ENCODE results near the gene CST3.
"Not testable (repeated sequence)": the region's sequence is repeated elsewhere in the genome, so short reads cannot be mapped to it uniquely, and the experiment has no call there.

CST3 gene

DNA sequence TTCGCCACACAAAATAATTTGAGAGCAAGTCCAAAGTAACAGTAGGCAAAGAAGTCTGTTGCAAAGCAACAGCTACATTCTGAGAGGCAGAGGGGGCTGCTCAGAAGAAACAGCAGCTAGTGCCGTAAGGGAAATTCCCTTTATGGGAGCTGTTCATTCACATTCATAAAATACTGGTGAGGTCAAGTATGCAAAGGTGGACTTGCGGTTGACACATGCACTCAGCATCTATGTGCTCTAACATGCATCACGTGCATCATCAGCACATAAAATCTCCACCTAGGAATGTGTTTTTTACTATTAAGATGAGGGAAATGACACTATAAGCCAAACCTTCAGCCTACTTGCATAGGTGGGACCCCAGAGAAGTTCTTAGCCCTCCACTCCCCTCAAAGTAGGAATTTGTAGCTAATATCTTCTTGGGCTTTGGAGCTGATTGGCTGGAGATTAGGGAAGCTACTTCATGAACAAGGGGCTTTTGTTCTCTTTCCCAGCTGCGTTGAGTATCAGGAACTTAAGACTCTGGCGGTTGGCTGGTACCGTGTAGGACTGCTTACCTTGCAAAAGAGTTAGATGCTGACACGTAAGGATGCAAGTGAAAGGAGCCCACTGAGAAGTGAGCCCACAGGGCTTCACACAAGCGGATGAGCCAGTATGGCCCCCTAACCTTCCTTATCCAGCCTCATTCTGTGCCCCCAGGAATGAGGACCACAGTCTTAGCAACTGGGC, 12.4 kb downstream of the CST3 start:
- no peak for DNase-seq

DNA sequence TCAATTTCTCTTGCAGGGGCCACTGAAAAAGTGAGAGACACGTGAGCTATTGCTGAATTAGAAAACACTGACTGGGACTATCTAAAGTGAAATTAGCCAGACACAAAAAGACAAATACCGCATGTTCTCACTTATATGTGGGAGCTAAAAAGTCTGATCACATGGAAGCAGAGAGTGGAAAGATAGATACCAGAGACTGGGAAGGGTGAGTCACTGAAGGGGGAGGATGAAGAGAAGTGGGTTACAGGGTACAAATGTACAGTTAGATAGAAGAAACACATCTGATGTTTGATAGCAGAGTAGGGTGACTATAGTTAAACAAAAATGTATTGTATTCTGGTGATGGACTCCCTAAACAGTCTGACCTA, 13.4 kb downstream of the CST3 start:
- no peak for DNase-seq

DNA sequence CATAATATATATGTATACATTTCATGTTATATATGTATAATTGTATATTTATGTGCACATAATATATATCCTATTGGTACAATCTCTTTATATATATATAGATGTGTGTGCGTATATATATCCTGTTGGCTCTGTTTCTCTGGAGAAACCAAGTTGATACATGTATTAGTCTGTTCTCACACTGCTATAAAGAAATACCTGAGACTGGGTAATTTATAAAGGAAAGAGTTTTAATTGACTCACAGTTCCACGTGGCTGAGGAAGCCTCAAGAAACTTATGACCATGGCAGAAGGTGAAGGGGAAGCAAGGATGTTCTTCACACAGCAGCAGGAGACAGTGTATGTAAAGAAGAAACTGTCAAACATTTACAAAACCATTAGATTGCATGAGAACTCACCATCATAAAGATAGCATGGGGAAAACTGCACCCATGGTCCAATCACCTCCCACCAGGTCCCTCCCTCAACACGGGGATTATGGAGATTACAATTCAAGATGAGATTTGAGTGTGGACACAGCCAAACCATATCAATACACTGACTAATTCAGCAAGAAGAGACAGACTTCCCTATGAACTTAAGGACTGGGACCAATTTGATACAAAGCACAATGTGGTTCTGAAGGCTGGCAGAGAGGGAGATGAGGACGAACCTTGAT, 14.0 kb downstream of the CST3 start:
- DNase-seq = no peak

DNA sequence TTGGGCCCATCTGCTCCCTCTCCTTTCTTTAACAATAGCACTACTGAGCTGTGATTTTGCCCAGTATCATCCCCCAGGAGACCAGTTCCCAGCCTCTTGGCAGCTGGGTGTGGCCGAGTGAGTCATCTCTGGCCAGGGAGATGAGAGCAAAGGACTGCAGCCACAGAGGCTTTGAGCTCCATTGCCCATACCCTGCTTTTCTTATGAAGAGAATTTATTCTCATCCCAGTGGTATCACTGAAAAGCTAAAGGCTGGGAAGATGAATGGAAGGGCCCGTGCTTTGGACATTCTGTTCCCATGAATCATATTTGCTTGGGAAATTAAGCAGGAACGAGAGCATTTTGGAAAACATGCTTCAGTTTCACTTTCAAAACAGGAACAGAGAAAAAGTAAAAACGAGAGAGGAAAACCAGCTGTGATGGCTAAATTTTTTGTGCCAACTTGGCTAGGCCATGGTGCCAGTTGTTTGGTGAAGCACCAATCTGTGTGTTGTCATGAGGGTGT, 14.9 kb downstream of the CST3 start:
- no peak for DNase-seq

DNA sequence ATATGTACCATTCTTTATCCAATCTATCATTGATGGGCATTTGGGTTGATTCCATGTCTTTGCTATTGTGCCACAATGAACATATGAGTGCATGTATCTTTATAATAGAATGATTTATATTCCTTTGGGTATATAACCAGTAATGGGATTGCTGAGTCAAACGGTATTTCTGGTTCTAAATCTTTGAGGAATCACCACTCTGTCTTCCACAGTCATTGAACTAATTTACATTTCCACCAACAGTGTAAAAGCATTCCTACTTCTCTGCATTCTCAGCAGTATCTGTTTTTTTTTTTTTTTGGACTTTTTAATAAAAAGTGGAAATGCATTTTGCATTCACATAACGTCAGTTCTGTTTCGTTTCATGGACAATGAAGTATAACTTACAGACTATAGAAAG, 15.4 kb downstream of the CST3 start:
- DNase-seq = not testable (repeated sequence)

DNA sequence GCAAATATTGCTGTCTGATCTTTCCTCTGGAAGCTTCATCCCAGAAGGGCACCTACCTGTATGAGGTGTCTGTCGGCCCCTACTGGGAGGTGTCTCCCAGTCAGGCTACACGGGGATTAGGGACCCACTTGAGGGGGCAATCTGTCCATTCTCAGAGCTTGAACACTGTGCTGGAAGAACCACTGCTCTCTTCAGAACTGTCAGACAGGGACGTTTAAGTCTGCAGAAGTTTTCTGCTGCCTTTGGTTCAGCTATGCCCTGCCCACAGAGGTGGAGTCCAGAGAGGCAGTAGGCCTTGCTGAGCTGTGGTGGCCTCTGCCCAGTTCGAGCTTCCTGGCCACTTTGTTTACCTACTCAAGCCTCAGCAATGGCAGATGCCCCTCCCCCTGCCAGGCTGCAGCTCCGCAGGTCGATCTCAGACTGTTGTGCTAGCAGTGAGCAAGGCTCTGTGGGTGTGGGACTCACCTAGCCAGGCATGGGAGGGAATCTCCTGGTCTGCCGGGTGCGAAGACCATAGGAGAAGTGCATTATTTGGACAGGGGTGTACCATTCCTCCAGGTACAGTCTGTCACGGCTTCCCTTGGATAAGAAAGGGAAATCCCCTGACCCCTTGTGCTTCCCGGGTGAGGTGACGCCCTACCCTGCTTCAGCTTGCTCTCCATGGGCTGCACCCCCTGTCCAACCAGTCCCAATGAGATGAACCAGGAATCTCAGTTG, 16.9 kb downstream of the CST3 start:
- not testable (repeated sequence) for DNase-seq

DNA sequence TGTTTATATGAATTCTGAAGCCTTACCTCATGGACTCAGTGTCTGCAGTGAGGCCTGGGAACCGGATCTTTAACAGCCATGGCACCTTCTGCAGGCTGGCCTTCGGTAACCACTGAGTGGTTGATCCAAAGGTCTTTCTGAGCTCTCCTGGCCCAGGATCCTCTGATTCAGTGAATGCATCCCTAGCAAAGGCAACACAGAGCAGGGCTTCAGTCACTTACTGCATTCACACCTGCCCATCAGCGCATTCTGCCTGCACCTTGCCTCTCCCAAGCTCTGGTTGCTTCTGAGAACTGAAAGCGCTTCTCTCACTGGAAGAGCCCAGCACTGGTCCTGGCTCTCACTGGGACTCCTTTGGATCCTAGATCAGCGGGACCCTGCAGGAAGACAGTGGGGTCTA, 23.6 kb downstream of the CST3 start:
- no peak for DNase-seq

DNA sequence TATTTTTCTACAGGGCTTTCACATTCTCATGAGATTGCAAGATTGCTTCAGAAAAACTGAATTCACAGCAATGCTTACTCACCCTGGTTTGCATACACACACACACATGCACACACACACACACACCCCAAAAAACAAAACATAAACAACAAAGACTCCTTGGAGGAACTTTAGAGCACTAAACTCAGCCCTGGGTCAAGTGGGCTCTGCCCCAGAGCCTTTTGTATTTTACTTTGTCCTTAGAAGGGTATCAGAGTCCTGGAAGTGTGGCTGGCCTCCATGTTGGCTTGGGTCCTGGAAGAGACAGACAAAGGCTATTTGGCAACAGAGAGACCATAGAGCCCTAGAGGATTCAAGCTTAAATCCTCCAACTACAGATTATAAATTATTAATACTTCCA, 24.1 kb downstream of the CST3 start:
- no peak for DNase-seq

DNA sequence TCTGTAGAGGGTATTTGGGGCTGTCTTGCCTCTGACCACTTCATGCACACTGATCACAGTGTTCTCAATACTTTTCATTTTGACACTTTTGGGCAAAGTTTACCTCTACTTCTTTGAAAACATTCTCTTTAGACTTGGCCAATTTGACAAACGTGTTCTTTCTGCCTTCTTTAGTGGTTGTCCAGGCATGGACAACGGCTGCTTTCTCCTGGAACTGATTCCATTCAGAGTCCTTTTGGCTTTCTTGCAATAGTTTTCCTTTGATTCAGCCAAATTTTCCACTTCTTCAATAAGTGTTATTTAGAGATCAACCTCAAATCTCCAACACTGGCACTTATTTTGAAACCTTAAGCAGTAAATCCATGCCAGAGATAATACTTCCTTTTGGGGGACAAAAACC, 25.4 kb downstream of the CST3 start:
- DNase-seq = no peak

DNA sequence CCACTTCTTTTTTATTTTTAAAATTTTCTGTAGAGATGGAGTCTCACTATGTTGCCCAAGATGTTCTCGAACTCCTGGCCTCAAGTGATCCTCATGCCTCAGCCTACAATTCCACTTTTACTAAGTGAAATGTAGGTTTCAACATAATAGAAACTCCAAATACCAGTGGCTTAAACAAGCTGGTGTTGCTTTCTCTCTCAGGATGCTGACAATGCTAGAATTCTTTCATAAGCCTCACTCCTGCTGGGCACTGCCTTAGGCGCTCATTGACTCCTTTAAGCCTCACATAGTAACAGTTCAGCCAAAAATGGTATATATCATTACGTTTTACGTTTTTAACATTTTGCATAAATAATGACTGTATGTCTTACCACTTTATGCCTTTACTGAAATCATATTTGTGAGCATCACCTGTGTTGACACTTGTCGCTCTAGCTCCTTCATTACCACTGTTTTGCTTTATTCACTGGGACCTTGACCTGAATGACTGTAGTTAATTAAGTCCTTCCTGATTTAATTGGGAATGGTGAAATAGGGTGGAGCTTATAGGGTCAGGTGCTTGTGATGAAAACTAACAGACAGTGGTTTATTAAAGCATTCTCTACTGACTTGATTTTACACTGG, 28.2 kb downstream of the CST3 start:
- DNase-seq = no peak

DNA sequence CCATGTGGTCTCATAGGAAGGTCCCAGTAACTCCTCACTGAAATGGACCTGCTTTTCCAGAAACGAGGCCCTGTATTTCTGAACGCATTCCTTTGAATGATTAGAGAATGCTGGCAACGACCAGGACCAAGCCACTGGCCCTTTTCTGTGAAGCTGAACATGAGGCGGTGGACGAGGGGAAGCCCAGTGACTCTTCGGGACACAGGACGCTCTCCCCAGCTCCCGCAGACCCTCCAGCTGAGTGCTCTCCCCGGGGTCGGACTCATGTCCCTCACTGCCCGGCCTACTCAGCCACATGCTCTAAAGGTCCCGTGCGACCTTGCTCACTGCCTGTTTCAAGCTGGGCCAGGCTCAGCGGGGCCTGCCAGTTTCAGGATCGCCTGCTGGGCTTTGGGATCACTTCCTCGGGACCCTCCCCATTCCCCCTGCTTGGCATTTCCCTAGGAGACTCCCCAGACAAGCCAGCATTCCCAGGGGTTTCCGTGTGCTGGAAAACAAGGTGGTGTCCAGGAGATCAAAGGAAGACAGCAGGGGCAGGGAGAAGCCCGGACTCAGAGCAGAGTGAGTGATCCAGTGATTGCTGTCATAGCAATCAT, 29.4 kb downstream of the CST3 start:
- no peak for DNase-seq

DNA sequence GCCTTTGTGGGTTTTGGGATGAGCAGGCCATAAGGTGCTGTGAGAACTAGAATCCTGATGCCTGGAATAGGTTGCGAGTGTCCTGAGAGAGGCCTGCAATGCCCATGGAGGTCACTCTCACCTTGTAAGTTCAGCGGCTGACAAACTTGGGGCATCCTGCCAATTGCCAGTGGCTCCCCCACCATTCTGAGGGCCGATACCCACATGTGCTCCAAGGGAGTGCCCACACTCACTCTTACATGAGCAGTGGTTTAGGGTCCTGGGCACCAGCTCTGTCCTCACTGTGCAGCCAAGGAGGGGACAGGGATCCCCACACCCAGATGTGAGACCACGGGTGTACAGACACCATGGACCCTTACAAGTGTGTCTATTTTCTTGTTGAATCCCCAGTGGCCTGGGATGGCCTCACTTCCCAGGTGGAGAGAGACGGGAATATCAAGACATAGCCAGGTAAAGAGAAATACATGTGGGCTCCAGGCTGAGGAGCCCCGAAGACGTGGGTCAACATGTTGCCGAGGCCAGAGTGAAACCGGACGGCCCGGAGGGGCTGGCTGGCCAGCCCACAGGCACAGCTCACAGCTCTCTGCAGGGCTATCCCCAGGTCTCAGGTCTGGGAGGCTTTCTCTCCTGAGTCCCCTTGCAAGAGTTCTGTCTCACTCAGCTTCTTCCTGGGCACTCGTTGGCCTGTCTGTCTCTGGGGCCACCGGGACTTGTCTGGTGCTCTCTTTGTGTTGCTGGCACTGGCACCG, 30.1 kb downstream of the CST3 start:
- no peak for DNase-seq

DNA sequence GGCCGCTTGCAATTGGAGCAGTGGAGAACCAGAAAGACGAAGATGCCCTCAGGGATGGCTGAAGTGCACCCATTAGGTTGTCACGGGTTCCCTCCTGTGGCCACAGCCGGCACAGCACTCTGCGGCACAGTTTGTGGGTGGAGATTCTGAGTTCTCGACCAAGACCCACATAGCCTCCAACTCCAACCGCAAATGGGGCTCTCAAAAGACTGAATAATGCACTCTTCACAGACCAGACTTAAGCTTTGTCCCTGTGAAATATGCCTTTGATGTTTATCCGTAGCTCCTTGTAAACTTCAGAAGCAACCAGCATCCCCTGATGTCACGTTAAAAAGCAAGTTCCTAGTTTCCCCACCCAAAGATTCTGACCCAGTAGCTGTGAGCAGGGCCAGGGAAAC, 31.1 kb downstream of the CST3 start:
- DNase-seq = no peak

DNA sequence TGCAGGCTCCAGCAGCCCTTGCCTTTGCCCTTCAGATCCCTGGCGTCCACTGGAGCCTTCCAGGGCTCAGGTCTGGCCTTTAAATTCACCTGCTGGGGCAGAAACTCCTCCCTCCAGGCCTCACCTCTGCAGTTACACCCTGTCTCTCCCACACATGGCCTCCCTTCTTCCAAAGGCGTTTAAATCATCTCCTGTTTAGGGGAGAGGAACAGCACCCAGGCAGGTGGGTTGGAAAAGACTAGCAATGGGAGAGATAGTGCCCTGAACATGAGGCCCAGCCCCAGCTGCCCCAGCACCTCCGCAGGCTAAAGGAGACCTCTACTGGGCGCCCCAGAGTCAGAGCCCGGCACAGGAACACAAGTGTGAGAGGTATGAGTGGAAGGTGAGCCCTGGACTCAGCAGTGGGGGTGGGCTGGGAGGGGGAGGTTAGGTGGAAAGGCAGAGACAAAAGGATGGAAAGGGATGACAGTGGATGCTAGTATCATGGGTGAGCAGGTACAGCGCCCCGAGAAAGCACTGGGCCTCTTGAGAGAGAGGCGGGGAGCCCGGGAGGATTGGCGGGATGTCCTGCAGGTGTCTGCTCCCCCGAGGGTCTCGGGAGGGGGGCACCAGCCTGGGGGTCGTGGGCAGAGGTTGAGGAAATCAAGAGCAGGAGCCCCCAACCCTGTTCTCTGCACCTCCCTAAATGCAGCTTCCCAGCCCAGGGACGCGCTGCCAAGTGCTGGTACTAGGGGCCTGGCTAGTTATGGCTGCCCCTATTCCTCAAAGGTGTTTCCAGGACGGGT, 31.7 kb downstream of the CST3 start, which contains the start of gene CST9:
Gene CST9, minus strand, starts transcription at position 51 of the 785 bp plus-strand sequence. CDS start 53 bp downstream, outside the sequence.
- DNase-seq = no peak

DNA sequence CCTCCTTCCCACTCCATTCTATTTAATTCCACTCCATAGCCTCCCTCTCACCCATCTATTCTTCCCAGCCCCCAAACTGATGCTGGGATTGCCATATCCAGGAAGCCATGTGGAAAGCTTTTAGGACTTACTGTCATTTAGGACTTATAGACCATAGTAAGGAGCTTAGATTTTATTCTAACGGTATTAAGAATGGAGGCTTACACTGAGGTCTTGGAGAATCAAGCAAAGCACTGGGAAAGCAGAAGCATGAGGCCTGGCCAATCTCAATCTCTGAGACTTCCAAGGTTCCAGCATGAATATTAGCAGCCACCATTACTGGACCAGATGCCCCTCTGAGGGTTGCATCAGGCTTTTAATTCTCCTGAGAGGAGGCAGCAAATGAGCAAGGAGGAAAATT, 33.4 kb downstream of the CST3 start:
- DNase-seq = no peak

DNA sequence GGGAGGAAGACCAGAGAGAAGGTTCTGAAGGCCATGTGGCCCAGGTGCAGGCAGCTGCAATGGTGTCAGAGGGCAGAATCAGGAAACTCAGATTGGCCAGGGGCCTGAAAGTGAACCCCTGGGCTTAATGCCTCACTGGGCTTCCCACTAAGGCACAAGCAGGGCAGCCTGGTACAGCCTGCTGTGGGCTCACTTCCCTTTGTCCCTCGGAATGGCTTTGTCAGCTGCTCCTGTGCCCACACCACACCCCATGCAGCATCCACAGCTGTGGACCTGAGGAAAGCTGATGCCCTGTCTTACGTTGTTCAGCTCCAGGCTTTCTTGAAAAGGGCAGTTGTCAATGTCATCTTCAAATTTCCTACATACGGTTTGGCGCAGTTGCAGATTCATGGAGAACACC, 34.4 kb downstream of the CST3 start:
- no peak for DNase-seq

DNA sequence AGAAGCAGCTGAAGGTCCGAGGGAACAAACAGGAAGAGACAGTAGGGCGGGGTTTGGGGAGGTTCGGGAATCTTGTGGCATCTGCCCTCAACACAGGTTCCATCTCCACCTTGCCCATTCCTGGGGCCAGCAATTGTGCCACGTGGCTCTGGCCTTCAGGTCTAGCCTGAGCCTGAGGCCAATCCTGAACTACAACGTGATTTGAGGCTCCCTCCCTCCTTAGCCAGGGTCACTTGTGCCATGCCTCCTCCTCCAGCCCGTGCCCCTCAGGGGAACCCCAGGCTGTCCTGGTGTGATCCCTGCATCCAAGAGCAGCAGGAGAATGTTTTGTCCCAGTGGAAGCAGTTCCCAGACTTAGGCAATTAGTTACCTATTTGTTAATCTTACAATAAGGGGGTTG, 35.1 kb downstream of the CST3 start:
- DNase-seq = no peak

DNA sequence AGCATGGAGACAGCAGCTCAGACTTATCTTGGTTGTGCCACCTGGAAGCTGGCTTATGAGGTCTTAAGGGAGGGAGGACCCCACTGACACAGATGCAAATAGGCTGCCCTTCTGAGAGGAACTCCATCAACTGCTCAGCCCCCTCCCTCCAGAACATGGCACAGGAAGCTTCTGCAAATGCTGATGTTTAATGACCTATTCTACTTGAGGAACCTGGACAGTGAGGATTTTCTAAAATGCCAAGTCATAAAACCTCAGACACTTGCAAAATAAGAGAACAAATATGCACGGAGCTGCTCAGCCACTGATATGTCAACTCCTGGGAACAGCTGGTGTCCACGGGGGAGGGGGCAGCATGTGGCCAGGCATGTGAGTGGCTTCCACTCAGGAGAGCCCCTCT, 35.5 kb downstream of the CST3 start:
- DNase-seq = no peak

DNA sequence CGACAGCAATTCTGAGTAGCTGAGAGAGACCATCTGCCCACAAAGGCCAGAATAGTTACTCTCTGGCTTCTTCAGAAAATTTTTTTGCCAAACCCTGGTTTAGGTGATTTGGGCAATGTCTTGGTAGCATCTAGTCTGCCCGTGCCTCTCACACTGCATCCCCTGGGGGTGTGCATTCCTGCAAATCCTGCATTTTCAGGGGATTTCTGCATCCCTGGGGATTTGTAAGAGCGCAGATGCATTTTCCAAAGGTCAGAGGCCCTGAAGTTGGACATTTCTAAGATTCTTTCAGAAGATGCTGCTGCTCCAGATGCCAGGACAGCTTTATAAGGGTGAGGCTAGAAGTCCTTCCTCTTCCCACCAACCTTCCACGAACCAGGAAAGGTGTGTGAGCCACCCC, 36.0 kb downstream of the CST3 start:
- no peak for DNase-seq

DNA sequence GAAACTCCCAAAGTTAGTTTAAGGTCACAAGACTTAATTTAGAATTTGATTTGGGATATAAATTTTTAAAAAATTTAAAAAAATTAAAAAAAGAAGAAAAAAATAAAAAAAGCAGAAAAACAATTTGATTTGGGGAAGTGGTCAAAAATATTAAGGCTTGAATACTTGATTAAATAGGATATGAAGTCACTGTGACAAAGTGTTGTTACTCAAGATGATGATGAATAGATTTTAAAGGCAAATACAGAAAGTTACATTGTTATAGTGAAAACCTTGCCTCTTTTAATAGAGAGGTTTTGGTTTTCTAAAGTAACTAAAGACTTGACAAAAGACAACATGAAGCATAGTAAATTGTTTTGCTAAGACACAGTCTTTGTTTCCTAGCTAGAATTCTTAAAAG, 39.3 kb downstream of the CST3 start:
- no peak for DNase-seq

DNA sequence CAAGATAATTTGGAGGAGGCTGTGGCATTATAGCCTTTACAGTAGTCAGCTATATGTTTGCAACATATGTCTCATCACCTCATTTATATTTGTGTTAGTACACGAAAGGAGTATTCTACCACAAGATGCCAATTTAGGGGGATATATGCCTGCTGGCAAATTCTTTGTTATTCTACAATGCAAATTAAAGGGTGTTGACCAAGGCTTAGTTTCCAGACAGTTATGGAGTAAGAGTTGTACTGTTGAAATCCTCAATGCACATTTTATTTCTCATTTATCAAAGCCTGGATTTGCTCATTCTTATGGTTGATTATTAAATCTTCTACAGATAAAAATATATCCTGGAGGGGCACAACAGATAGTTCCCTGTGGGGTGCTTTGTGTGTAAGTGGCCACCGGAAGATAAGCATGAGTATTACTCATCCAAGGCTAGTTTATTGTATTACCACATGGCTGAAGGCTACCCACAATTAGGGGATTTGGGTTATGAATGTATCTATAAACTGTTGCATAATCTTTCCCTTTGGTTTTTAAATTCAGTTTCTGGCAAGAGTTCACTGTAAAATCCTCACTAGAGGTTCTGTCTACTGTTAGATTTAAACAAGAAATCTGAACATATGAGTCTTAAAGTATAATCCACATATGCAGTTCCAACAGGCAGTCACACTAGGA, 41.0 kb downstream of the CST3 start:
- DNase-seq = no peak
